ENCODE measurements around the gene HTN1. TPM values are rescaled to one million over a fixed set of nuclear protein-coding genes. Genes with fewer than 3 reads are reported as not detected.

Gene HTN1
- total and polyA plus RNA-seq, 9 of the 15 experiments (the other 6 are each of a cell fraction or from before 2014, with no cell fraction given): not detected

- Histone ChIP-seq H3K36me3 (ENCODE audit: control insufficient read depth, insufficient read depth, low read length) (no peaks in the 10 kb centered on the region), H4K20me1 (replicated peaks; ENCODE audit: control insufficient read depth, insufficient read depth, low read length) (no peaks in the 10 kb centered on the region), H3K9ac (ENCODE audit: insufficient read depth in 1 of 2, low read depth in 2 of 2, low read length in 2 of 2) (no peak overlapping the region), H3K4me2 (ENCODE audit: insufficient read depth, low read length) (no peak overlapping the region), H2AFZ (ENCODE audit: low read depth, low read length) (no peak overlapping the region), H3K27me3 (ENCODE audit: control insufficient read depth in 2 of 2, insufficient read depth in 2 of 2, low read length in 2 of 2) (no peaks in the 10 kb centered on the region), H3K4me3 (no peak overlapping the region), H3K9me1 (ENCODE audit: control insufficient read depth, insufficient read depth, low read length) (no peaks in the 10 kb centered on the region), H3K9me3 (replicated peaks; ENCODE audit: control insufficient read depth, insufficient read depth, low read depth, low read length) (no peaks in the 10 kb centered on the region), H3K79me2 (ENCODE audit: control insufficient read depth, insufficient read depth, low read length) (no peaks in the 10 kb centered on the region), H3K4me1 (replicated peaks in 1 of 2; ENCODE audit: control insufficient read depth in 2 of 2, insufficient read depth in 2 of 2, low read length in 2 of 2) (no peaks in the 10 kb centered on the region), H3K27ac (ENCODE audit: extremely low read depth, low read depth, low read length) (no peak overlapping the region)
- CTCF ChIA-PET (ENCODE audit: low intra/inter-chr PET ratio): no interaction called here
- BruUV-seq (replicated peaks): no TSS peak
- DNase-seq (ENCODE audit: extremely low read depth in 1 of 4, low spot score in 3 of 4): no peak
- no peak for TF ChIP-seq BRCA1 (IDR thresholded peaks at IDR 0.05)
- no peak for TF ChIP-seq BRCA1 (CRISPR knock-in tag; IDR thresholded peaks at IDR 0.05)
- FAIRE-seq: no peak
- in situ Hi-C loops (cut with MboI) (no loop called here), intact Hi-C loops (cut with micrococcal nuclease) (no loop called here)
- no peak for ATAC-seq
- POLR2A ChIA-PET: no interaction called here
These were observed 8.9 kb downstream of the HTN1 start for GRCh38 chr4:70059149-70059548.

GRCh38 chr4:70062000-70062399, 11.8 kb downstream of the HTN1 start:
- Histone ChIP-seq H3K4me2 (ENCODE audit: insufficient read depth, low read length) (no peak overlapping the region), H3K79me2 (ENCODE audit: control insufficient read depth, insufficient read depth, low read length) (no peaks in the 10 kb centered on the region), H3K9me1 (ENCODE audit: control insufficient read depth, insufficient read depth, low read length) (no peaks in the 10 kb centered on the region), H3K27ac (ENCODE audit: extremely low read depth, low read depth, low read length) (no peak overlapping the region), H2AFZ (ENCODE audit: low read depth, low read length) (no peak overlapping the region), H4K20me1 (replicated peaks; ENCODE audit: control insufficient read depth, insufficient read depth, low read length) (no peaks in the 10 kb centered on the region), H3K9ac (ENCODE audit: insufficient read depth in 1 of 2, low read depth in 2 of 2, low read length in 2 of 2) (no peak overlapping the region), H3K9me3 (replicated peaks; ENCODE audit: control insufficient read depth, insufficient read depth, low read depth, low read length) (no peaks in the 10 kb centered on the region; the same call in 1 of the 2 replicates), H3K27me3 (ENCODE audit: control insufficient read depth in 2 of 2, insufficient read depth in 2 of 2, low read length in 2 of 2) (no peaks in the 10 kb centered on the region), H3K4me1 (replicated peaks in 1 of 2; ENCODE audit: control insufficient read depth in 2 of 2, insufficient read depth in 2 of 2, low read length in 2 of 2) (no peaks in the 10 kb centered on the region), H3K36me3 (ENCODE audit: control insufficient read depth, insufficient read depth, low read length) (no peaks in the 10 kb centered on the region), H3K4me3 (no peak overlapping the region)
- WGBS (ENCODE audit: insufficient coverage, low coverage, missing lambda C conversion rate): 0% methylated on average over 1 of the region's 1 CpG
- no peak for ATAC-seq
- BruUV-seq (replicated peaks): no TSS peak
- DNase-seq (ENCODE audit: extremely low read depth in 1 of 4, low spot score in 3 of 4): no peak
- ChIA-PET CTCF (ENCODE audit: low intra/inter-chr PET ratio) (no interaction called here), POLR2A (interaction anchor here (0.6 kb wide), 1 partner anchor 459 kb away, joined by 3 read pairs; no protein-coding TSS in a partner anchor)
- in situ Hi-C loops (cut with MboI): no loop called here
- FAIRE-seq: no peak
- intact Hi-C loops (cut with micrococcal nuclease): no loop called here
- TF ChIP-seq SNAPC5 (CRISPR knock-in tag; IDR thresholded peaks at IDR 0.05) (no peak), KLF1 (tag; IDR thresholded peaks at IDR 0.05) (no peak), TFE3 (CRISPR knock-in tag; IDR thresholded peaks at IDR 0.05) (no peak), SMC3 (conservative IDR thresholded peaks at IDR 0.05; ENCODE audit: insufficient read depth, low read depth, low read length) (no peak), MLLT1 (IDR thresholded peaks at IDR 0.05) (no peak), VEZF1 (CRISPR knock-in tag; IDR thresholded peaks at IDR 0.05) (no peak), NCOA6 (IDR thresholded peaks at IDR 0.05) (no peak), CC2D1A (IDR thresholded peaks at IDR 0.05) (no peak), HMGXB4 (CRISPR knock-in tag; IDR thresholded peaks at IDR 0.05) (no peak)

Measured in K562 (cell line).